Activated CD8-positive, alpha-beta T cell treated with anti-CD3 and anti-CD28 coated beads for 36 hours (primary cell): Measurements from ENCODE around the gene KDM2B. TPM values are rescaled to one million over a fixed set of nuclear protein-coding genes. Genes with fewer than 3 reads are reported as not detected.
A peak's percentile ranks its signal among the peaks of the same experiment; 100 is the strongest.

ENCODE experiments used
- ATAC-seq: fragments of 200-7000 bp; cut with Tn5 transposase; one replicate; pipeline ENCODE4 v1.10.0; 2021; ENCODE audit warnings: mild to moderate bottlenecking, moderate library complexity
- CTCF ChIA-PET: fragments of 350-600 bp; sonication (Branson Sonifier 250); formaldehyde crosslinking; loops from one replicate; lab custom pipeline; 2021; ENCODE audit warnings: antibody characterized with exemption; lab: Charles Lee
- POLR2A ChIA-PET: fragments of 350-600 bp; sonication (Branson Sonifier 250); formaldehyde crosslinking; loops from one replicate; lab custom pipeline; 2021; ENCODE audit warnings: antibody characterized with exemption; lab: Charles Lee
- DNase-seq: peaks from one replicate; pipeline ENCODE4 v3.0.0-alpha.2; 2020
- H3K27ac Mint-ChIP-seq: one replicate; pipeline ENCODE4 v1.8.0; 2021; ENCODE audit warnings: mild to moderate bottlenecking, mixed read lengths
- H3K27me3 Mint-ChIP-seq: one replicate; pipeline ENCODE4 v1.8.0; 2021; ENCODE audit warnings: mixed read lengths
- H3K36me3 Mint-ChIP-seq: one replicate; pipeline ENCODE4 v1.8.0; 2021; ENCODE audit warnings: low read depth, mixed read lengths
- H3K4me1 Mint-ChIP-seq: one replicate; pipeline ENCODE4 v1.8.0; 2021; ENCODE audit warnings: low read depth, mixed read lengths
- H3K4me3 Mint-ChIP-seq: one replicate; pipeline ENCODE4 v1.8.0; 2021; ENCODE audit warnings: mild to moderate bottlenecking, moderate library complexity, mixed read lengths
- H3K9me3 Mint-ChIP-seq: one replicate; pipeline ENCODE4 v1.8.0; 2021; ENCODE audit warnings: mixed read lengths
- CTCF ChIP-seq: fragments of 200-600 bp; IDR thresholded peaks from one replicate; pipeline ENCODE4 v1.8.0; 2022; ENCODE audit warnings: antibody characterized with exemption, mild to moderate bottlenecking
- intact Hi-C: fragments of 100-400 bp; cut with micrococcal nuclease; formaldehyde crosslinking; loops from one replicate; pipeline ENCODE4 v1.10.0; 2022
- total RNA-seq, 2 experiments: library from RNA; stranded (reverse); gene quantifications; one replicate each; pipeline ENCODE4 v1.2.3, GENCODE V29; 2021

The KDM2B gene
- total RNA-seq, 2 experiments from 2014 or later = 61.0 to 61.7 TPM

GRCh38 chr12:121532503-121533393, 48.1 kb downstream of the KDM2B start:
- H3K27me3 Mint-ChIP-seq = no peaks in the 10 kb centered on the region
- H3K4me1 Mint-ChIP-seq = peaks cover 63% of the 10 kb centered on the region
- ChIA-PET POLR2A (interaction anchor here (1.4 kb wide), 1 partner anchor 10 kb away, joined by 4 read pairs; no protein-coding TSS in a partner anchor), CTCF (interaction anchor here (1.0 to 1.2 kb wide), 2 partner anchors 38 to 53 kb away, joined by 4 read pairs; no protein-coding TSS in a partner anchor)
- intact Hi-C loops = loop anchor here (5.0 kb wide), 1 partner anchor 35 kb away; no protein-coding TSS in a partner anchor
- no peak for ATAC-seq
- DNase-seq = no peak
- peak overlapping the region; percentile 55 for H3K27ac Mint-ChIP-seq
- H3K4me3 Mint-ChIP-seq = no peak overlapping the region
- H3K36me3 Mint-ChIP-seq = peaks cover 26% of the 10 kb centered on the region
- H3K9me3 Mint-ChIP-seq = no peaks in the 10 kb centered on the region
- TF ChIP-seq CTCF = no peak

- no peaks in the 10 kb centered on the region for H3K9me3 Mint-ChIP-seq
- no peak for TF ChIP-seq CTCF
- peaks cover 26% of the 10 kb centered on the region for H3K36me3 Mint-ChIP-seq
- no peak for DNase-seq
- H3K27me3 Mint-ChIP-seq = no peaks in the 10 kb centered on the region
- intact Hi-C loops = loop anchor here (5.0 kb wide), 1 partner anchor 34 kb away; no protein-coding TSS in a partner anchor
- H3K27ac Mint-ChIP-seq = peak overlapping the region; percentile 86
- peak overlapping the region; percentile 18 for H3K4me3 Mint-ChIP-seq
- ChIA-PET POLR2A (no interaction called here), CTCF (interaction anchor here (0.7 to 0.9 kb wide), 2 partner anchors 21 to 94 kb away, joined by 3 to 4 read pairs; no protein-coding TSS in a partner anchor)
- no peak for ATAC-seq
- peaks cover 59% of the 10 kb centered on the region for H3K4me1 Mint-ChIP-seq
Measured at GRCh38 chr12:121531356-121531750, 49.5 kb downstream of the KDM2B start.

- CTCF ChIA-PET = interaction anchor here (0.9 to 1.0 kb wide), 3 partner anchors 36 to 266 kb away, joined by 4 read pairs; no protein-coding TSS in a partner anchor
- peaks cover 54% of the 10 kb centered on the region for H3K4me1 Mint-ChIP-seq
Measured at GRCh38 chr12:121530600-121531355, 50.0 kb downstream of the KDM2B start.

GRCh38 chr12:121529184-121529583, 51.6 kb downstream of the KDM2B start:
- Mint-ChIP-seq H3K27me3 (no peaks in the 10 kb centered on the region), H3K4me1 (peaks cover 38% of the 10 kb centered on the region), H3K36me3 (peaks cover 23% of the 10 kb centered on the region), H3K9me3 (no peaks in the 10 kb centered on the region), H3K4me3 (no peak overlapping the region), H3K27ac (no peak overlapping the region)
- intact Hi-C loops = no loop called here
- ChIA-PET CTCF (no interaction called here), POLR2A (interaction anchor here (0.6 kb wide), 1 partner anchor 15 kb away, joined by 5 read pairs; no protein-coding TSS in a partner anchor)
- DNase-seq = no peak
- no peak for ATAC-seq
- no peak for TF ChIP-seq CTCF

More at GRCh38 chr12:121530600-121531355, 50.0 kb downstream of the KDM2B start:
- peak overlapping the region; percentile 86 for H3K27ac Mint-ChIP-seq
- intact Hi-C loops = loop anchor here (5.0 kb wide), 1 partner anchor 33 kb away; no protein-coding TSS in a partner anchor
- peaks cover 26% of the 10 kb centered on the region for H3K36me3 Mint-ChIP-seq
- no peak for TF ChIP-seq CTCF
- ATAC-seq (peak; percentile 78), DNase-seq (peak; percentile 92)
- POLR2A ChIA-PET = no interaction called here
- H3K4me3 Mint-ChIP-seq = peak overlapping the region; percentile 18
- no peaks in the 10 kb centered on the region for H3K9me3 Mint-ChIP-seq
- no peaks in the 10 kb centered on the region for H3K27me3 Mint-ChIP-seq
